ENCODE results near the gene PARD3.

DNA sequence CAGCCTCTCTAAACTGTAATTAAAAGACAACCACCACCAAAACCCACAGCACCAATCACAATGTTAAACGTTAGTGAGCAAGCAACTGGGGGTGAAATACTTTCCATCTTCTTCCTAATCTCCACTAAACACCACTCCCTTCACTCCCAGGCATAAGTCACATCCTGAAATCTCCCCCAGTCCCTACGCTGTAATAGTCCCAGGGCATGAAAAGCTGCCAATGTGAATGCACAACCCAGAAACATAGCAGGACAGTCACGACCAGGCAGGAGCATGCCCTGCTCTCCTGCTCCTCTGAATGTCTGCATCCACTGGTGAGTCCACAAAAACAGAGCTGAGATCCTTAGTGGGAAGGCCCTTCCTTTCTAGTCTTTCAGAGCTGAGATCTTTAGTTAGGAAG lies 288.9 kb downstream of the PARD3 start:
- TF ChIP-seq, protein P1, sequence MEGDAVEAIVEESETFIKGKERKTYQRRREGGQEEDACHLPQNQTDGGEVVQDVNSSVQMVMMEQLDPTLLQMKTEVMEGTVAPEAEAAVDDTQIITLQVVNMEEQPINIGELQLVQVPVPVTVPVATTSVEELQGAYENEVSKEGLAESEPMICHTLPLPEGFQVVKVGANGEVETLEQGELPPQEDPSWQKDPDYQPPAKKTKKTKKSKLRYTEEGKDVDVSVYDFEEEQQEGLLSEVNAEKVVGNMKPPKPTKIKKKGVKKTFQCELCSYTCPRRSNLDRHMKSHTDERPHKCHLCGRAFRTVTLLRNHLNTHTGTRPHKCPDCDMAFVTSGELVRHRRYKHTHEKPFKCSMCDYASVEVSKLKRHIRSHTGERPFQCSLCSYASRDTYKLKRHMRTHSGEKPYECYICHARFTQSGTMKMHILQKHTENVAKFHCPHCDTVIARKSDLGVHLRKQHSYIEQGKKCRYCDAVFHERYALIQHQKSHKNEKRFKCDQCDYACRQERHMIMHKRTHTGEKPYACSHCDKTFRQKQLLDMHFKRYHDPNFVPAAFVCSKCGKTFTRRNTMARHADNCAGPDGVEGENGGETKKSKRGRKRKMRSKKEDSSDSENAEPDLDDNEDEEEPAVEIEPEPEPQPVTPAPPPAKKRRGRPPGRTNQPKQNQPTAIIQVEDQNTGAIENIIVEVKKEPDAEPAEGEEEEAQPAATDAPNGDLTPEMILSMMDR (IDR thresholded peaks at IDR 0.05; ENCODE audit: insufficient read depth, low read length, poor library complexity, severe bottlenecking): no peak
- no peak for TF ChIP-seq EZH2phosphoT487 (conservative IDR thresholded peaks at IDR 0.05; ENCODE audit: low read length)
